ENCODE measurements around the gene SLA2. TPM values are rescaled to one million over a fixed set of nuclear protein-coding genes. Genes with fewer than 3 reads are reported as not detected.

The SLA2 gene
- total and polyA plus RNA-seq, 2 of the 4 experiments (the other 2 are of a cell fraction): 0.03 TPM; not detected in 1

DNA sequence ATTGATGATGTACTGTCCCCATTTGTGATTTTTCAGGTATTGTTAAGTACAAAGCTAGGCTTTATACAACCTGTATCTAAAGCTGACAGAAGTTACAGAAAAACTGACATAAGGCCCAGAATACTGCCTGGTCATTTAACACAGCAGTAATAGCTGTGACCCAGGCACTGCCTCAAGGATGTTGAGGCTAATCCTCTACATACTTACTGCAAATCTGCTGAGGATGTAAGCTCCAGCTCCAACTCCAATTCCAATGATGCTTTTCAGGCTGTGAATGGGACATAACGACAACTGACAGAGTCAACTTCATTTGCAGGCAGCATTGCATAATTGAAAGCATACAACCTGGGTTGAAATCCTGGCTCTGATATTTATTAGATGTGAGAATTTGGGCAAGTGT, 36.3 kb upstream of the SLA2 start:
- Histone ChIP-seq H3K9me3 (ENCODE audit: control insufficient read depth, insufficient read depth, low read length) (no peaks in the 10 kb centered on the region), H2AFZ (replicated peaks; ENCODE audit: low read length, poor library complexity) (no peak overlapping the region), H3K4me3 (ENCODE audit: insufficient read depth, low read depth, low read length) (no peak overlapping the region), H3K23ac (ENCODE audit: low read depth, low read length) (no peak overlapping the region), H3K56ac (ENCODE audit: extremely low read depth, insufficient read depth, low read length) (no peak overlapping the region), H3K79me1 (ENCODE audit: low read depth in 1 of 2, low read length in 2 of 2) (no peaks in the 10 kb centered on the region), H3K9ac (ENCODE audit: low read depth, low read length) (no peak overlapping the region), H4K91ac (ENCODE audit: insufficient read depth, low read depth, low read length) (no peak overlapping the region), H2AK9ac (replicated peaks; ENCODE audit: low read depth, low read length, poor library complexity) (no peak overlapping the region), H4K20me1 (ENCODE audit: insufficient read depth, low read length) (no peaks in the 10 kb centered on the region), H2BK120ac (ENCODE audit: low read depth, low read length) (no peak overlapping the region), H2AK5ac (ENCODE audit: low read depth, low read length) (no peak overlapping the region), H3K4me2 (ENCODE audit: low read depth, low read length) (no peak overlapping the region), H2BK20ac (ENCODE audit: low read depth, low read length) (no peak overlapping the region), H3K14ac (replicated peaks; ENCODE audit: low read depth, low read length) (no peak overlapping the region), H3K27me3 (ENCODE audit: control insufficient read depth, insufficient read depth, low read length) (no peaks in the 10 kb centered on the region), H3K4me1 (ENCODE audit: control insufficient read depth, insufficient read depth, low read length) (no peaks in the 10 kb centered on the region), H3K27ac (ENCODE audit: insufficient read depth, low read length) (no peak overlapping the region), H2BK5ac (ENCODE audit: low read depth, low read length, poor library complexity, severe bottlenecking) (no peak overlapping the region), H3K36me3 (ENCODE audit: control insufficient read depth, insufficient read depth, low read length) (peaks cover 20% of the 10 kb centered on the region), H2BK15ac (ENCODE audit: low read depth, low read length) (no peak overlapping the region), H4K8ac (ENCODE audit: low read depth in 2 of 2, low read length in 2 of 2) (no peak overlapping the region), H3K9me1 (ENCODE audit: insufficient read depth, low read length) (no peaks in the 10 kb centered on the region), H4K5ac (ENCODE audit: low read depth, low read length) (no peak overlapping the region), H3K18ac (ENCODE audit: low read depth, low read length) (no peak overlapping the region), H3K4ac (ENCODE audit: low read depth, low read length) (no peak overlapping the region)
- intact Hi-C loops (cut with micrococcal nuclease) (no loop called here), dilution Hi-C loops (cut with HindIII; ENCODE audit: low sequenced_read_pairs, unreplicated experiment) (no loop called here), in situ Hi-C loops (cut with MboI; ENCODE audit: low sequenced_read_pairs) (no loop called here)
- BruUV-seq (replicated peaks): no TSS peak
- no peak for TF ChIP-seq CHD1 (IDR thresholded peaks at IDR 0.05; ENCODE audit: low read depth, low read length)
- no peak for TF ChIP-seq MAZ (IDR thresholded peaks at IDR 0.05; ENCODE audit: borderline replicate concordance, low read depth, low read length)
- no peak for TF ChIP-seq RCOR1 (IDR thresholded peaks at IDR 0.05; ENCODE audit: insufficient replicate concordance, low read length)
- no peak for TF ChIP-seq MXI1 (IDR thresholded peaks at IDR 0.05; ENCODE audit: borderline replicate concordance, low read depth, low read length)
- CTCF ChIA-PET: no interaction called here
- WGBS, 2 experiments (ENCODE audit: extremely low coverage in 2 of 2, insufficient read length in 1 of 2): no CpG with 5 or more reads among the region's 1 CpG
- DNase-seq (no peak), ATAC-seq (ENCODE audit: low read depth) (no peak)
- POLR2A ChIA-PET (ENCODE audit: unreplicated experiment): no interaction called here

All from IMR-90 (cell line).